HTERT RPE-1 (cell line): ENCODE data around the gene PPARD.

Source experiments
- in situ Hi-C: fragments of 300-500 bp; cut with MboI; formaldehyde crosslinking; loops from 4 replicates; pipeline ENCODE4 v1.14.3; 2020; ENCODE audit warnings: low sequenced_read_pairs

The PPARD gene

GRCh38 chr6:35354361-35355135 is 12.2 kb downstream of the PPARD start:
- in situ Hi-C loops: no loop called here

- in situ Hi-C loops: no loop called here
Measured at GRCh38 chr6:35356391-35356790, 14.0 kb downstream of the PPARD start.

DNA sequence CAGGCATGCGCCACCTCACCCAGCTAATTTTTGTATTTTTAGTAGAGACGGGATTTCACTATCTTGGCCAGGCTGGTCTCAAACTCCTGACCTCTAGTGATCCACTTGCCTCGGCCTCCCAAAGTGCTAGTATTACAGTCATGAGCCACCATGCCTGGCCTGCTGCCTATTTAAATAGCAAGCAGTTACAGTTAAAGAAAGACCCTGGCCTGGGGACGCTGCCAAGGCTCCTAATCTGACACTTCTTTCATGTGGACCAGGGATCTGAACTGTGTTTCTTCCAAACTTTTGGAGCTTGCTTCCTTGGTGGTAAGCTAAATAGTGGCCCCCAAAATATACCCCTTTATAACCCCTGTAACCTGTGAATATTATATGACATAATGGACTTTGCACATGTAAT is 15.3 kb downstream of the PPARD start:
- in situ Hi-C loops: no loop called here

DNA sequence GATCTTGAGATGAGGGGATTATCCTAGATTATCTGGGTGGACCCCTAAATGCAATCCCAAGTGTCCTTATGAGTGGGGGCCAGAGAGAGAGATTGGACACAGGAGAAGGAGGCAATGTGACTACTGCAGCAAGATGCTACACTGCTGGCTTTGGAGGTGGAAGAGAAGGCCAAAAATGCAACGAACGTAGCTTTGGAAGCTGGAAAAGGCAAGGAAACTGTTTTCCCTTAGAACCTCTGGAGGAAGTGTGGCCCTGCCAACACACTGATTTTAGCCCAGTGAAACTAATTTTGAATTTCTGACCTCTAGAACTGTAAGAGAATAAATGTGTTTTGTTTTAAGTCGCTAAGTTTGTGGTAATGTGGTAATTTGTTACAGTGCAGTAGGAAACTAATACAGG is 15.7 kb downstream of the PPARD start:
- in situ Hi-C loops: no loop called here

DNA sequence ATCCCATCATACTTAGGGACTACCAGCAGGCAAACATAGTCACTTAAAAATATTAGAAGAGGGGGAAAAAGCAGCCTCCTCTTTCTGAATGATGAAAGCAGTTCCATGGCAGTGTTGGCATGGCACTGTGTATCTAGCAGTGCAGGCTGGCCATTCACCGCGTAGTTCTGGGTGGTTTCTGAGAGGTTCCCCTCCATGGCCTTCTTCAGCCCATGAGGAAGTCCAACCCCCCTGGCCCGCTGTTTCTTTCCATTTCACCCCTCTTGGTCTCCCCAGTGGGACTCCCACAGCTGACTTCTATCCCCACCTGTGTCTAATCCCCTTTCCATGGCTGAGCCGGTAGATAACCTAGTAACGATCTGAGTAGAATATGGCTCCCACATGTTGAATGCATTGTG is 17.0 kb downstream of the PPARD start:
- in situ Hi-C loops: no loop called here

DNA sequence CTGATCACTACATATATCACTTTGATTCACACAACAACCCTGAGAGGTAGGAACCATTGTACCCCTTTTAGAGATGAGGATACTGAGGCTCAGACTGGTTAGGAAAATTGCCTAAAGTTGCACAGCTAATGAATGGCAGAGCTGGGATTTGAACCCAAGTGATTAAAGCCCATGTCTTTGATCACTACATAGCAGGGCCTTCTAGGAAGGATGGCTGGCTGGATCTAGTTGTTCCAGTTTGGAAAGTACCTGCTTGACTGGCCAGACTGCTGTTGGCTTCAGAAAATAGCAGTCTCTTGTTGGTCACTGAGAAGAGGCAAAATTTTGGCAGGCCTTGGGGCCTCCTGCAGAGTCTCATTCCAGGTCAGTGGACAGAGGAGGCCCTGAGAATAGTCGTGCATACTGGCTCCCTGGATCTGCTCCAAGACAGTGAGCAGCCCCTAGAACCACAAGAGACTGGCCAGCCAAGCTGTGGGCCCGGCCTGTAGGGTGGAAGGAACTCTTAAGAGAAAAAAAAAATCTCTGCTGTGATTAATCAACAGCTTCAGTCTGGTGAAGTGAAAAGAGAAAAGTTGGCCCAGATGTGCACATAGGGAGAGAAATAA is 17.5 kb downstream of the PPARD start:
- in situ Hi-C loops: no loop called here

GRCh38 chr6:35360349-35361138 is 18.2 kb downstream of the PPARD start:
- in situ Hi-C loops: no loop called here

DNA sequence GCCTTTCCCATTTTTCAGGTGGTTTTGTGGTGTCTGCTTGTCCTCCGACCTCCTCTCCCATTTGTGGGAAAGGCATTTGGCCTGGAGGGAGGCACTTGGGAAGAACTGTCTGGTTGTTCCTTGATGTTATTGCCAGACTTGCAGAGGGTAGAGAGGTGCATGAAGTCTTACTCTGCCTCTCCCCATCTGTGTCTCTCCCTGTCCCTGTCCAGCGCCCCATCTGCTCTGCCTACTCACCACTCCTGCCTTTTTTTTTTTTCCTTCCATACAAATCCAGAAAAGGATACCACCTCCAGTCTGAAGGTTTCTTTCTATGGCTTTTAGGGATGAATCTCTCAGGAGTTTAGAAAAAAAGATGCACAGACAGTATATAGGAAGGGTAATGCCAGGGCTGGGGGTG is 19.8 kb downstream of the PPARD start:
- in situ Hi-C loops: no loop called here

DNA sequence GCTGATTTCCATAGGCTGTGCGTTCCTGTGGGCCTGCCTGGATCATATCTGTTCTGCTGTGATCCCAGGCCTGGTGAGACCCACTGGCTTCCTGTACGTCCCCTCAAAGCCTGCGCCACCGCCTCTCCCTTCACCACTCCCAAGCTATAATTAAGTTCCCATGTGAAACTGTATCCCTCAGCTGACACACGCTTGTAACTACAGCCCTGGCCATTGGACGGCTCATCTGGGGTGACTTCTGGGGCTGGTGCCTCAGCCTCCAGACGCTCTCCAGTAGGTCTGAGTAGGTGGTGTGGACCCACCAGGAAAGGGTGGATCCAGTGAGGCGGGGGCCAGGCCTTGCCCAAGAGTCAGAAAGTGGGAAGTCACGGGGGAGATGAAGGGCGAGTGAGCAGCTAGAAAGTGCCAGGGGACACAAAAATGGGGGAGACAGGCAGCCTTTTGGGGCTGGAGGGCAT is 21.0 kb downstream of the PPARD start:
- in situ Hi-C loops: no loop called here

DNA sequence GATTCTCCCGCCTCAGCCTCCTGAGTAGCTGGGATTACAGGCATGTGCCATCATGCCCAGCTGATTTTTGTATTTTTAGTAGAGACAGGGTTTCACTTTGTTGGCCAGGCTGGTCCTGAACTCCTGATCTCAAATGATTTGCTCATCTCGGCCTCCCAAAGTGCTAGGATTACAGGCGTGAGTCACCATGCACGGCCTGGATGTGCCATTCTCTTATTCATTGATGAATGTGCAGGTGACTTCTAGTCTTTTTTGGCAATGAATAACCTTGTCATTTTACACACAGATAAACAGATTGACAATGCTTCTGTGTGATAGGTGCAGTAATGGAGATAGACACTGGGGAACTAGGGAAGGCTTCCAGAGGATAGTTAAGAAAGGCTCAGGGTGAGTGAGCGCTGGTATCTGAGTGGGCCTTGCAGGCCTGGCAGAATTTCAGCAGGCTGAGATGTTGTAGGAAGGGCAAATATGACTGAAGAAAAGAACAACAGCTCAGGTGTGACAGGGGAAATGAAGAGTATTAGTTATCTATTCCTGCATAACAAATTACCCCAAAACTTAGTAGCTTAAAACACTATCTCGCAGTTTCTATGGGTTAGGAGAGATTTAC is 23.3 kb downstream of the PPARD start:
- in situ Hi-C loops: no loop called here

DNA sequence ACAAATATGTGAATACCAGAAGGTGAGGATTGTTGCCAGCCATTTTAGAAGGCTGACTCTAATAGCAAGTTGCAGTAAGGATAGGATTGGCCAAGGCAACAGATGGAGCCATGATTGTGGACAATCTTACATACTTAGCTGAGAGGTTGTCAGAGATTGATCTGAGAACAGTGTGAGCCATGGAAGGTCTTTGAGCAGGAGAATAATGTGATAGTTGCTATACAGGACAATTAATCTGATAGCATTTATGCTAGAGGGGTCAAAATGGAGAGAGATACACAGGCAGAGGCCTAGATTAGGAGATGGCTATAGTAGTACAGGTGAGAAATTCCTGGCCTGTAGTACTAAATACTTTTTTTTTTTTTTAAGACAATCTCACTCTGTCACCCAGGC is 23.8 kb downstream of the PPARD start:
- in situ Hi-C loops: no loop called here

DNA sequence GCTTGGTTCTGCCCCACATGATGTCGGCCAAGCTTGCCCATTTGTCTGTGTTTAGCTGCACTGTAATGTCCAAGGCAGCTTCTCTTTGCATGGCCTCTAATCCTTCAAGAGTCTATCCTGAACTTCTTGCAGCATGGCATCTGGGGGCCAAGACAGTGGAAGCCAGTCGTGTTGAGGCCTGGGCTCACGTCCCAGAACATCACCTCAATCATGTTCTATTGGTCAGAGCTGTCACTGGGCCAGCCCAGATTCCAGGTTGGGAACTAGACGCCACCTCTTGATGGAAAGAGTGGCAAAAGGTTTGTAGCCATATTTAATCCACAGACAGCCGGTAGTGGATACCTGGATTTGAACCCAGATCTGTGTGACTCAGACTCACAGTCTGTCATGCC is 25.3 kb downstream of the PPARD start:
- in situ Hi-C loops: no loop called here

DNA sequence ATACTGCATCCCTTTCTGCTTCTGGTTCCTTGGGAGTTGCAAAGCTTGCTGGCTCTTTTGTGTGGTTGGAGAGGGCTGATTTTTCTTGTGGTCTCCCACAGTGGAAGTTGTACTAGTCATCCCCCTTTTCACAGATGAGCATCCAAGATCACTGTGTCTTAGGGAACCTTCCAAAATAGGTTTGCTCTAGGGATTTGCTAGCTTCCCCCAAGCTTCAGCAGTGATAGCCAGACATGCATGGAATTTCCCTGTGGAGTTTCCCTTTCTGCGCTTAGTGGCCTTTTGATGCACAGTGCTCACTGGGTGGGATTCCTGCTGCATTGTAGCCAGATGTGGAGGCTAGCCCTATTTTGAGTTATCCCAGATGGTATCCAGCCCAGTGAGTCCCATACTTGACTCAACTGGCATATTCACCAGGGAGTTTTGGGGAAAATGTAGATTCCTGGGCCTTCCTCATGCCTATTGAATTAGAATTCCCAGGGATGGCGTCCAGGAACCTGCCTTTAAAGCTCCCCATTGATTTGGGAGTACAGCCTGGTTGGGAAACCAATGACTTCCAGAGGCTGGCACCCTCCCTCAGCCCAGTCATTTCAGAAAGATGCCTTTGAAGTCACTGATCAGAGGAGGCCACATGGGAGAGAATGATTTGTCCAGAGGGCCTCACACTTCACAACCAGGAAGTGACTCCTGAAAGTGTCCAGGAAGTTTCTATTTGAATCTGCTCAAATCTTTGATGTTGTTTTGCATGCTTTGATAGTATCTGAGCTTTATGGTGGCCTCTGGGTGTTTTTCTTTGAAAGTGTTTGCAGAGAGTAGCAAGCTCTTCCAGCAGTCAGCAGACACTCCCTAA is 25.9 kb downstream of the PPARD start:
- in situ Hi-C loops: no loop called here

- in situ Hi-C loops: no loop called here
Measured at GRCh38 chr6:35370124-35370741, 27.9 kb downstream of the PPARD start.

DNA sequence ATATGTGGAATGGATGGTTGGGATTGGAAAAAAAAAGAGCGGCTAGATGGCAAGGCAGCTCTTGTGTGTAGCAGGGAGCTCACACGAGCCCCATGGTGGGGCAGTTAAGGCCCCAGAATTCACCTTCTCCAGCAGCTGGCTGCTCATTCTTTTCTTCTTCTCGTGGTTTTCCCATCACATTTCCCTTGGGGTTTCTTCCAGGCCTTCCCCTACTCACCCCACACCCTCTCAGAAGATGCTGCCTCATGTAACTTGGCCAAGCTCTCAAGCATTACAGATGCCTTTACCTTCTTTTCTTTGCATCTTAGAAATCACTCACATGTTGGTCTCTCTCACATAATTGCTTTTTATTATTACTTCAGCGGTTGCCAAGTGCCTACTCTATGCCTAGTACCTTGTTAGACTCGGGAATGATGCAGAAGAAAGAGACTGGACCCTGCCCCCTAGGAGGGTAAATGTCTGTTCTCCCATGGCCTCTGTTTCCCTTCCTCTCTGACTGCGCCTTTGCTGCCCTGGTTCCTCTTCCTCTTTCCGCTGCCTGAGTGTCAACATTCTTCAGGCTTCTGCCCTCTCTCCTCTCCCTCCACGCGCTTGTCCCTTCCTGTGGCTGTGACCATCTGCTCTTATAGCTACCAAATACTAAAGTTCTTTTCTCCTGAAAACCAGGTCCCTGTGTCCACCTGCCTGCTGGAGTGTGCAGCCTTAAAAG is 28.6 kb downstream of the PPARD start:
- in situ Hi-C loops: no loop called here

GRCh38 chr6:35371494-35372262 is 29.3 kb downstream of the PPARD start:
- in situ Hi-C loops: no loop called here

DNA sequence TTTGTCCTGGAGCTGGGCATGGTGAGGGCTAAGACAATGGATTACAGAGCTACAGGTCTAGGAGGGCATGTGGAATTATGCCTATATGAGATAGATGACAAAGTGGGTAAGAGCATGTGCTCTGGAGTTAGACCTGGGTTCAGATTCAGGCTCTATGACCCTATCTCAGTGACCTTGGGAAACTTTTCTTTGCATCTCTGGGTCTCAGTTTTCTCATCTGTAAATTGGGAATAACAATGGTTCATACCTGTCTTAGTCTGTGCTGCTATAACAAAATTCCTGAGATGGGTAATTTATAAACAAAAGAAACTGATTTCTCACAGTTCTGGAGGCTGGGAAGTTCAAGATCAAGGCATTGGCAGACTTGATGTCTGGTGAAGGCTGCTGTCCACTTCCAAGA is 30.3 kb downstream of the PPARD start:
- in situ Hi-C loops: no loop called here

DNA sequence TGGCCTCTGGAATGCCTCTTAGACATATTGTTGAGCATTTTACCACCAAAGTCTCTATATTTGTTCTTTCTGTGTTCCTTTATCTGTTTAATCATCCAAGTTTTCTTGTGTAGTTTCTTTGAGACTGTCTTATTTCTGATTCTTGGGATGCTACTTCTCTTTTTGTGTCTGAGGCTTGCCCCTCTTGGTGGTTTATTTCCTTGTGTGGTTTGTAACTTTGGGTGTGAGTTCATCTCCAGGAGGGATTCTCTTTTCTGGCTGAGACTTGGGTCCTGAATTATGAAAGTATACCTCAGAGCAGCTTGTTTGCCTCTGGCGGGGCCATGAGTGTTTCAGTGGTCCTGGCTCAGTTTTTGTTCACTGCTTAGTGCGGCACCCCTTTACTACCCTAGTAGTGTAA is 33.9 kb downstream of the PPARD start:
- in situ Hi-C loops: no loop called here

GRCh38 chr6:35377002-35377401 is 34.6 kb downstream of the PPARD start:
- in situ Hi-C loops: no loop called here
